Smooth muscle cell (in vitro differentiated cells): ENCODE measurements around the gene PHKB. TPM values are rescaled to one million over a fixed set of nuclear protein-coding genes. Genes with fewer than 3 reads are reported as not detected.

ENCODE experiments used
- DNase-seq: peaks from one replicate; lab custom pipeline; 2025; ENCODE audit not compliant: unreplicated experiment; lab: John Stamatoyannopoulos, UW
- H2AFZ ChIP-seq: fragments of 200-600 bp; sonication (generic); 2 replicates; pipeline ENCODE4 v1.6.0; 2016; ENCODE audit warnings: antibody characterized with exemption, low read depth, mild to moderate bottlenecking
- H3F3A ChIP-seq: fragments of 200-600 bp; sonication (generic); 2 replicates; pipeline ENCODE4 v1.6.0; 2017; ENCODE audit warnings: antibody characterized with exemption, low read depth
- H3K27ac ChIP-seq: fragments of 200-600 bp; sonication (generic); 2 replicates; pipeline ENCODE4 v1.5.1; 2016; ENCODE audit warnings: low read depth, mild to moderate bottlenecking
- H3K27me3 ChIP-seq: fragments of 200-600 bp; sonication (generic); 2 replicates; pipeline ENCODE4 v1.6.1; 2016; ENCODE audit warnings: low read depth, mild to moderate bottlenecking
- H3K36me3 ChIP-seq: fragments of 200-600 bp; sonication (generic); 2 replicates; pipeline ENCODE4 v1.5.1; 2016; ENCODE audit warnings: low read depth
- H3K4me1 ChIP-seq: fragments of 200-600 bp; sonication (generic); 2 replicates; pipeline ENCODE4 v1.5.1; 2016; ENCODE audit warnings: low read depth
- H3K4me2 ChIP-seq: fragments of 200-600 bp; sonication (generic); 2 replicates; pipeline ENCODE4 v1.6.0; 2016; ENCODE audit warnings: mild to moderate bottlenecking
- H3K4me3 ChIP-seq: fragments of 200-600 bp; sonication (generic); 2 replicates; pipeline ENCODE4 v1.5.1; 2016; ENCODE audit warnings: mild to moderate bottlenecking
- H3K79me2 ChIP-seq: fragments of 200-600 bp; sonication (generic); 2 replicates; pipeline ENCODE4 v1.6.0; 2016; ENCODE audit warnings: low read depth, mild to moderate bottlenecking
- H3K9ac ChIP-seq: fragments of 200-600 bp; sonication (generic); 2 replicates; pipeline ENCODE4 v1.6.0; 2016; ENCODE audit warnings: low read depth
- H3K9me3 ChIP-seq: fragments of 200-600 bp; sonication (generic); replicated peaks from 2 replicates; pipeline ENCODE4 v1.5.1; 2016; ENCODE audit warnings: low read depth
- H4K20me1 ChIP-seq: fragments of 200-600 bp; sonication (generic); 2 replicates; pipeline ENCODE4 v1.6.0; 2016; ENCODE audit warnings: low read depth
- CTCF ChIP-seq: fragments of 200-600 bp; sonication (generic); IDR thresholded peaks from 2 replicates; pipeline ENCODE4 v1.5.1; 2017; ENCODE audit warnings: borderline replicate concordance, mild to moderate bottlenecking, antibody characterized with exemption; ENCODE audit not compliant: insufficient read depth, poor library complexity, severe bottlenecking
- WGBS: methylation state at CpG from one replicate; pipeline ENCODE4 v1.1.7; 2016; ENCODE audit warnings: low lambda C conversion rate; 5-methylcytosine and 5-hydroxymethylcytosine counted together
- polyA plus RNA-seq: library from polyadenylated mRNA; unstranded; fragments of >200 nt; fragmentation: Nextera tagmentation; extraction: Ambion mirVana; gene quantifications from 2 replicates; pipeline ENCODE4 v1.2.1, GENCODE V29; 2016
- total RNA-seq: library from RNA; depleted of rRNA; stranded (reverse); fragments of >200 nt; gene quantifications from 2 replicates; pipeline ENCODE4 v1.2.3, GENCODE V29; 2014

Gene PHKB
- total and polyA plus RNA-seq, 2 experiments from 2014 or later, result 11.4 to 30.3 TPM

GRCh38 chr16:47446431-47446830 lies 14.7 kb upstream of the PHKB start:
- no peak overlapping the region for H2AFZ ChIP-seq
- no peak overlapping the region for H3K9ac ChIP-seq
- H3K27ac ChIP-seq, result no peak overlapping the region
- H3F3A ChIP-seq, result no peaks in the 10 kb centered on the region
- H3K27me3 ChIP-seq, result no peaks in the 10 kb centered on the region
- H3K4me3 ChIP-seq, result no peak overlapping the region
- H3K9me3 ChIP-seq, result no peaks in the 10 kb centered on the region
- H3K36me3 ChIP-seq, result no peaks in the 10 kb centered on the region
- TF ChIP-seq CTCF, result no peak
- 94% methylated on average over 3 of the region's 3 CpGs for WGBS
- no peak overlapping the region for H3K4me2 ChIP-seq
- H3K79me2 ChIP-seq, result peaks cover 3% of the 10 kb centered on the region
- H3K4me1 ChIP-seq, result no peaks in the 10 kb centered on the region
- H4K20me1 ChIP-seq, result peaks cover 6% of the 10 kb centered on the region
- DNase-seq, result no peak

- no peak for TF ChIP-seq CTCF
- 97% methylated on average over 3 of the region's 3 CpGs for WGBS
Observed at GRCh38 chr16:47448830-47449575, 12.1 kb upstream of the PHKB start.

GRCh38 chr16:47449788-47450187 lies 11.3 kb upstream of the PHKB start:
- no peaks in the 10 kb centered on the region for H3K9me3 ChIP-seq
- no peak for TF ChIP-seq CTCF
- WGBS, result over 99% methylated on average over 3 of the region's 3 CpGs
- no peaks in the 10 kb centered on the region for H3K4me1 ChIP-seq
- peaks cover 6% of the 10 kb centered on the region for H4K20me1 ChIP-seq
- DNase-seq, result no peak
- H3K4me2 ChIP-seq, result no peak overlapping the region
- H3K27me3 ChIP-seq, result no peaks in the 10 kb centered on the region
- no peak overlapping the region for H3K9ac ChIP-seq
- H3F3A ChIP-seq, result no peaks in the 10 kb centered on the region
- no peak overlapping the region for H3K27ac ChIP-seq
- H2AFZ ChIP-seq, result no peak overlapping the region
- H3K36me3 ChIP-seq, result peaks cover 13% of the 10 kb centered on the region
- no peak overlapping the region for H3K4me3 ChIP-seq
- H3K79me2 ChIP-seq, result no peaks in the 10 kb centered on the region

More at GRCh38 chr16:47448830-47449575, 12.1 kb upstream of the PHKB start:
- H3K27me3 ChIP-seq, result no peaks in the 10 kb centered on the region
- no peaks in the 10 kb centered on the region for H3F3A ChIP-seq
- H3K9ac ChIP-seq, result no peak overlapping the region
- no peak overlapping the region for H3K27ac ChIP-seq
- H4K20me1 ChIP-seq, result peaks cover 6% of the 10 kb centered on the region
- H3K4me3 ChIP-seq, result no peak overlapping the region
- no peaks in the 10 kb centered on the region for H3K4me1 ChIP-seq
- DNase-seq, result no peak
- H3K36me3 ChIP-seq, result peaks cover 13% of the 10 kb centered on the region
- no peak overlapping the region for H2AFZ ChIP-seq
- H3K4me2 ChIP-seq, result no peak overlapping the region
- H3K9me3 ChIP-seq, result no peaks in the 10 kb centered on the region
- H3K79me2 ChIP-seq, result peaks cover 1% of the 10 kb centered on the region

GRCh38 chr16:47458331-47458730 lies 2.8 kb upstream of the PHKB start:
- Histone ChIP-seq H3K9ac (no peak overlapping the region), H4K20me1 (no peaks in the 10 kb centered on the region), H2AFZ (no peak overlapping the region), H3F3A (no peaks in the 10 kb centered on the region), H3K36me3 (peaks cover 4% of the 10 kb centered on the region), H3K4me3 (no peak overlapping the region), H3K27ac (no peak overlapping the region), H3K79me2 (peaks cover 31% of the 10 kb centered on the region), H3K4me1 (peaks cover 10% of the 10 kb centered on the region), H3K4me2 (no peak overlapping the region), H3K9me3 (no peaks in the 10 kb centered on the region), H3K27me3 (no peaks in the 10 kb centered on the region)
- no peak for TF ChIP-seq CTCF
- 99% methylated on average over 2 of the region's 2 CpGs for WGBS
- DNase-seq, result no peak
